ENCODE measurements around the gene BRD7.

The BRD7 gene

DNA sequence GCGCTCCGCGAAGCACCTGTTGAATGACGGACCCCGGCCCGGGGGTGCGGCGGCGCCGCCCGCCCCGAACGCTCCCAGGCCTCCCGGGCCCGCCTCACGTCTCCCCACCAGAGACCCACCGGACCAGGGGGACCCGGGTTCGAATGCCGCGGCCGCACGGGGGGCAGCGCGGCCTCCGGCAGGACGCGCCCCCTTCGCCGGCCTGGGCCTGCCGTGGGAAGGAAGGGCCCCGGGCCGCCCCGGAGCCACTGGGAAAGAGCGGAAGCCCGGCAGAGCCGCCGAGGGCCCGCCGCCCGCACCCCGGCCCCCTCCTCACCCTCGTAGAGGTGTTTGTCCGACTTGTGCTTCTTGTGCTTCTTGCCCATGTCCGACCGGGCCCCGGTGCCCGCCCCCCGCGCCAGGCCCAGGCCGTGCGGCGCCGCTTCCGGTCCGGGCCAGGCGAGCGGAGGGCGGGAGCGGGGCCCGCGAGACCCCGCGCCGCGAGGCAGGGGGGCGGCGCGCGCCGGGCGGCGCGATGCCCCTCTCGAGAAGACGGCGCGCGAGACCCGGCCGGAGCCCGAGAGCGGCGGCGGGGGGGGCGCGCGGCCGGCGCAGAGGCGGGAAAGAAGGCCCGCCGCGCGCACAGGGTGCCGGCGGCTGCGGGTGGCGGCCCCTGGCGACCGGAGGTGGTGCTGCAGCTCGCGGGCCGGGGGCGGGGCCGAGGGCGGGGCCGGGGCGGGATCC, at the start of gene BRD7:
Gene BRD7 (minus strand): TSS at position 579 of the 723 bp plus-strand sequence. CDS start 214 bp downstream, at position 365.
- H2AFZ ChIP-seq (ENCODE audit: low read length): peak within 1 kb of the TSS; percentile 96
- H3K79me2 ChIP-seq (ENCODE audit: low read length): peaks cover 49% of the 10 kb centered on the region
- peak within 1 kb of the TSS; percentile 78 for H3K9ac ChIP-seq (ENCODE audit: low read length)
- no peaks in the 10 kb centered on the region for H3K9me3 ChIP-seq (replicated peaks; ENCODE audit: insufficient read depth, low read length)
- peak within 1 kb of the TSS; percentile 77 for H3K4me3 ChIP-seq (ENCODE audit: low read length)
- no peaks in the 10 kb centered on the region for H3K9me2 ChIP-seq (replicated peaks; ENCODE audit: insufficient read depth, low read length)
- no peak within 1 kb of the TSS for H3K27ac ChIP-seq (ENCODE audit: low read length)
- no peak for TF ChIP-seq CTCF (IDR thresholded peaks at IDR 0.05; ENCODE audit: low read length)
- H3K4me1 ChIP-seq (ENCODE audit: low read length): peaks cover 10% of the 10 kb centered on the region; the same call in 1 of the 2 replicates
- H3K4me2 ChIP-seq (ENCODE audit: low read depth, low read length): peak within 1 kb of the TSS; percentile 73
- H3F3A ChIP-seq (ENCODE audit: insufficient read depth, low read length): no peaks in the 10 kb centered on the region
- H3K27me3 ChIP-seq (replicated peaks; ENCODE audit: insufficient read depth, low read length): no peaks in the 10 kb centered on the region
- H3K36me3 ChIP-seq (replicated peaks; ENCODE audit: insufficient read depth, low read length): peaks cover 4% of the 10 kb centered on the region; the same call in 1 of the 2 replicates
- no peaks in the 10 kb centered on the region for H4K20me1 ChIP-seq (ENCODE audit: insufficient read depth, low read length)
- DNase-seq: peak; percentile 63

DNA sequence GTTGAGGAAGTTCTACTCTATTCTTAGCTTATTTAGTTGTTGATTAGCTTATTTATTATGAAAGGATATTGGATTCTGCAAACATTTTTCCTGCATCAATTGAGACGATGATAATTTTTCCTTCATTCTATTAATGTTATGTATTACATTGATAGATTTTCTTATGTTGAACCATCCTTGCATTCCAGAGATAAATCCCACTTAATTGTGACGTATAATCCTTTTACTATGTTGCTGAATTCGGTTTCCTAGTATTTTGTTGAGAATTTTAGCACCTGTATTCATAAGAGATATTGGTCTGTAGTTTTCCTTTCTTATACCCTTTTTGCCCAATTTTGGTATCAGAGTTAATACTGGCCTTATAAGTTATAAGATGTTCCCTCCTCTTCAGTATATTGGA, 47.6 kb upstream of the BRD7 start:
- Histone ChIP-seq H3K27me3 (replicated peaks; ENCODE audit: insufficient read depth, low read length) (no peaks in the 10 kb centered on the region), H3K27ac (ENCODE audit: low read length) (no peak overlapping the region)
- DNase-seq: no peak

GRCh38 chr16:50414152-50414551, 45.4 kb upstream of the BRD7 start:
- H3K79me2 ChIP-seq (ENCODE audit: low read length): no peaks in the 10 kb centered on the region
- no peaks in the 10 kb centered on the region for H3K36me3 ChIP-seq (replicated peaks; ENCODE audit: insufficient read depth, low read length)
- no peak overlapping the region for H3K4me2 ChIP-seq (ENCODE audit: low read depth, low read length)
- no peaks in the 10 kb centered on the region for H4K20me1 ChIP-seq (ENCODE audit: insufficient read depth, low read length)
- no peak overlapping the region for H3K27ac ChIP-seq (ENCODE audit: low read length)
- no peaks in the 10 kb centered on the region for H3K9me2 ChIP-seq (replicated peaks; ENCODE audit: insufficient read depth, low read length)
- no peak for TF ChIP-seq EZH2 (optimal IDR thresholded peaks at IDR 0.05; ENCODE audit: low read depth, low read length)
- no peak for TF ChIP-seq CTCF (IDR thresholded peaks at IDR 0.05; ENCODE audit: low read length)
- TF ChIP-seq EZH2phosphoT487 (IDR thresholded peaks at IDR 0.05; ENCODE audit: low read length): no peak
- H3K4me1 ChIP-seq (ENCODE audit: low read length): no peaks in the 10 kb centered on the region
- no peaks in the 10 kb centered on the region for H3K27me3 ChIP-seq (replicated peaks; ENCODE audit: insufficient read depth, low read length)
- H3F3A ChIP-seq (ENCODE audit: insufficient read depth, low read length): no peaks in the 10 kb centered on the region
- H3K4me3 ChIP-seq (ENCODE audit: low read length): no peak overlapping the region
- H3K9me3 ChIP-seq (replicated peaks; ENCODE audit: insufficient read depth, low read length): no peaks in the 10 kb centered on the region
- no peak overlapping the region for H3K9ac ChIP-seq (ENCODE audit: low read length)
- no peak overlapping the region for H2AFZ ChIP-seq (ENCODE audit: low read length)
- no peak for DNase-seq

More for the DNA sequence above, 47.6 kb upstream of the BRD7 start:
- Histone ChIP-seq H3F3A (ENCODE audit: insufficient read depth, low read length) (no peaks in the 10 kb centered on the region), H4K20me1 (ENCODE audit: insufficient read depth, low read length) (no peaks in the 10 kb centered on the region), H3K9ac (ENCODE audit: low read length) (no peak overlapping the region), H3K4me1 (ENCODE audit: low read length) (no peaks in the 10 kb centered on the region), H3K79me2 (ENCODE audit: low read length) (no peaks in the 10 kb centered on the region), H3K36me3 (replicated peaks; ENCODE audit: insufficient read depth, low read length) (no peaks in the 10 kb centered on the region), H2AFZ (ENCODE audit: low read length) (no peak overlapping the region), H3K9me2 (replicated peaks; ENCODE audit: insufficient read depth, low read length) (no peaks in the 10 kb centered on the region), H3K4me3 (ENCODE audit: low read length) (no peak overlapping the region), H3K9me3 (replicated peaks; ENCODE audit: insufficient read depth, low read length) (no peaks in the 10 kb centered on the region), H3K4me2 (ENCODE audit: low read depth, low read length) (no peak overlapping the region)
- TF ChIP-seq CTCF (IDR thresholded peaks at IDR 0.05; ENCODE audit: low read length) (no peak), EZH2phosphoT487 (IDR thresholded peaks at IDR 0.05; ENCODE audit: low read length) (no peak), EZH2 (optimal IDR thresholded peaks at IDR 0.05; ENCODE audit: low read depth, low read length) (no peak)

Measured in MM.1S (cell line).